Measurements from ENCODE around the gene RFX4.

RFX4 gene

GRCh38 chr12:106692896-106693820 lies 110.4 kb downstream of the RFX4 start:
- no peaks in the 10 kb centered on the region for H3K9me3 ChIP-seq (ENCODE audit: insufficient read depth, low read length, severe bottlenecking)
- no peak for DNase-seq
- no peak overlapping the region for H3K27ac ChIP-seq (ENCODE audit: low read length)
- no peaks in the 10 kb centered on the region for H3K27me3 ChIP-seq (ENCODE audit: insufficient read depth, low read length, poor library complexity)
- H4K20me1 ChIP-seq (ENCODE audit: insufficient read depth, low read length): no peaks in the 10 kb centered on the region
- no peak for ATAC-seq (ENCODE audit: insufficient read depth, low read depth)
- H2AFZ ChIP-seq (ENCODE audit: low read depth, low read length): no peak overlapping the region
- H3K4me2 ChIP-seq (ENCODE audit: insufficient read depth, low read length): no peak overlapping the region
- no peaks in the 10 kb centered on the region for H3K36me3 ChIP-seq (ENCODE audit: insufficient read depth, low read length)
- H3K79me2 ChIP-seq (ENCODE audit: insufficient read depth, low read length): no peaks in the 10 kb centered on the region
- TF ChIP-seq CTCF (IDR thresholded peaks at IDR 0.05; ENCODE audit: borderline replicate concordance, extremely low read depth, low read length, poor library complexity, severe bottlenecking) (no peak), EZH2 (IDR thresholded peaks at IDR 0.05; ENCODE audit: borderline replicate concordance, low read depth, low read length, severe bottlenecking) (no peak)
- no peak overlapping the region for H3K9ac ChIP-seq (ENCODE audit: low read depth, low read length)
- H3K4me1 ChIP-seq (ENCODE audit: insufficient read depth, low read length): no peaks in the 10 kb centered on the region
- H3K4me3 ChIP-seq (ENCODE audit: low read depth in 1 of 2, low read length in 2 of 2): no peak overlapping the region

- H3K4me3 ChIP-seq (ENCODE audit: low read depth in 1 of 2, low read length in 2 of 2): no peak overlapping the region
- H3K9ac ChIP-seq (ENCODE audit: low read depth, low read length): no peak overlapping the region
- no peak overlapping the region for H3K27ac ChIP-seq (ENCODE audit: low read length)
- no peak overlapping the region for H2AFZ ChIP-seq (ENCODE audit: low read depth, low read length)
- TF ChIP-seq EZH2 (IDR thresholded peaks at IDR 0.05; ENCODE audit: borderline replicate concordance, low read depth, low read length, severe bottlenecking): no peak
- TF ChIP-seq CTCF (IDR thresholded peaks at IDR 0.05; ENCODE audit: borderline replicate concordance, extremely low read depth, low read length, poor library complexity, severe bottlenecking): no peak
- H3K4me1 ChIP-seq (ENCODE audit: insufficient read depth, low read length): no peaks in the 10 kb centered on the region
- peaks cover under 1% of the 10 kb centered on the region for H3K9me3 ChIP-seq (ENCODE audit: insufficient read depth, low read length, severe bottlenecking)
- no peaks in the 10 kb centered on the region for H3K79me2 ChIP-seq (ENCODE audit: insufficient read depth, low read length)
- no peaks in the 10 kb centered on the region for H3K27me3 ChIP-seq (ENCODE audit: insufficient read depth, low read length, poor library complexity)
- H4K20me1 ChIP-seq (ENCODE audit: insufficient read depth, low read length): no peaks in the 10 kb centered on the region
- H3K36me3 ChIP-seq (ENCODE audit: insufficient read depth, low read length): no peaks in the 10 kb centered on the region
- no peak for ATAC-seq (ENCODE audit: insufficient read depth, low read depth)
- H3K4me2 ChIP-seq (ENCODE audit: insufficient read depth, low read length): no peak overlapping the region
- DNase-seq: no peak
Observed at GRCh38 chr12:106696071-106696470, 113.3 kb downstream of the RFX4 start.

- H3K79me2 ChIP-seq (ENCODE audit: insufficient read depth, low read length): no peaks in the 10 kb centered on the region
- ATAC-seq (ENCODE audit: insufficient read depth, low read depth) (no peak), DNase-seq (no peak)
- no peak overlapping the region for H3K27ac ChIP-seq (ENCODE audit: low read length)
- H3K4me3 ChIP-seq (ENCODE audit: low read depth in 1 of 2, low read length in 2 of 2): no peak overlapping the region
- H2AFZ ChIP-seq (ENCODE audit: low read depth, low read length): no peak overlapping the region
- H3K36me3 ChIP-seq (ENCODE audit: insufficient read depth, low read length): no peaks in the 10 kb centered on the region
- no peaks in the 10 kb centered on the region for H4K20me1 ChIP-seq (ENCODE audit: insufficient read depth, low read length)
- H3K27me3 ChIP-seq (ENCODE audit: insufficient read depth, low read length, poor library complexity): no peaks in the 10 kb centered on the region
- H3K4me1 ChIP-seq (ENCODE audit: insufficient read depth, low read length): no peaks in the 10 kb centered on the region
- H3K4me2 ChIP-seq (ENCODE audit: insufficient read depth, low read length): no peak overlapping the region
- H3K9ac ChIP-seq (ENCODE audit: low read depth, low read length): no peak overlapping the region
- H3K9me3 ChIP-seq (ENCODE audit: insufficient read depth, low read length, severe bottlenecking): peaks cover 5% of the 10 kb centered on the region
- TF ChIP-seq EZH2 (IDR thresholded peaks at IDR 0.05; ENCODE audit: borderline replicate concordance, low read depth, low read length, severe bottlenecking) (no peak), CTCF (IDR thresholded peaks at IDR 0.05; ENCODE audit: borderline replicate concordance, extremely low read depth, low read length, poor library complexity, severe bottlenecking) (no peak)
Observed at GRCh38 chr12:106696681-106697417, 114.0 kb downstream of the RFX4 start.
